Thoracic aorta (tissue), 2 donors: ENCODE measurements around the gene SPRED1. TPM values are rescaled to one million over a fixed set of nuclear protein-coding genes. Genes with fewer than 3 reads are reported as not detected.
"Not testable (repeated sequence)": the region's sequence is repeated elsewhere in the genome, so short reads cannot be mapped to it uniquely, and the experiment has no call there.

Source experiments
- ATAC-seq: fragments of 150-250 bp; one replicate; pipeline ENCODE4 v1.8.0; 2017; ENCODE audit warnings: low read depth; ENCODE audit not compliant: insufficient number of reproducible peaks, low FRiP score
- DNase-seq: peaks from one replicate; pipeline ENCODE4 v3.0.0-alpha.2; 2020; ENCODE audit warnings: low spot score
- H3K27ac ChIP-seq, 2 donors: fragments of 200-600 bp; sonication (generic); 1 replicate in 1 of 2; 2 replicates in 1 of 2; pipeline ENCODE4 v1.5.1; 2016; ENCODE audit warnings: mild to moderate bottlenecking in 2 of 2, moderate library complexity in 2 of 2
- H3K27me3 ChIP-seq: fragments of 200-600 bp; sonication (generic); replicated peaks from 2 replicates; pipeline ENCODE4 v1.6.0; 2016; ENCODE audit warnings: mild to moderate bottlenecking; ENCODE audit not compliant: insufficient read depth
- H3K36me3 ChIP-seq: fragments of 200-600 bp; sonication (generic); one replicate; pipeline ENCODE4 v1.5.1; 2016
- H3K4me1 ChIP-seq, 2 donors: fragments of 200-600 bp; sonication (generic); 1 replicate in 1 of 2; 2 replicates in 1 of 2; pipeline versions ENCODE4 v1.5.1 to v1.6.0; 2016; ENCODE audit warnings: low read depth in 2 of 2, mild to moderate bottlenecking in 1 of 2; ENCODE audit not compliant: control insufficient read depth in 1 of 2
- H3K4me3 ChIP-seq: fragments of 200-600 bp; sonication (generic); 2 replicates; pipeline ENCODE4 v1.5.1; 2016; ENCODE audit warnings: mild to moderate bottlenecking
- H3K9me3 ChIP-seq: fragments of 200-600 bp; sonication (generic); 2 replicates; pipeline ENCODE4 v1.5.1; 2016
- total RNA-seq, 2 donors: library from RNA; depleted of rRNA; stranded (reverse); fragments of >200 nt; gene quantifications; one replicate each; pipeline versions ENCODE4 v1.1.0 to v1.2.3, GENCODE V29; 2016
- TF ChIP-seq, protein P1 (sequence below): fragments of 200-600 bp; sonication (generic); IDR thresholded peaks from one replicate; pipeline ENCODE4 v1.5.1; 2019; ENCODE audit warnings: antibody characterized with exemption

SPRED1 gene
- total RNA-seq, 2 donors from 2014 or later: 24.6 to 49.5 TPM

DNA sequence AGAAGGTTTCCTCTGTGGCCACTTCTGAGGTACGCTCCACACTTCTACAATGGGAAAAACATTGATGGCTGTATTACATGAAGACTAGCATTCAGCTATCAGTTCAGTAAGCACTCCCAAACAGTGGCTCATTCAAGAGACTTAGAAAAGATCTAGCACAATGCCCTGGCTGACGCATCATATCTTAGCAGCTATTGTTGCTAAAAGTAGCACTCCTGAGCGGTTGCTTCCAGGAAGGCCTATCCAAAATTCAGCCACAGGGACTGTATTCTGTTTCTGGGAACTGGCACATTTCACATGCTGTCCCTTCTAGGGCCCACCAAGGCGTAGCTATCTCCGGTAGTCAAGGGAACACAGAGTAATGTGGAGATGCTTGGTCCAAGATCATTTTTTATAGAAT lies 21.2 kb upstream of the SPRED1 start:
- TF ChIP-seq, protein P1, sequence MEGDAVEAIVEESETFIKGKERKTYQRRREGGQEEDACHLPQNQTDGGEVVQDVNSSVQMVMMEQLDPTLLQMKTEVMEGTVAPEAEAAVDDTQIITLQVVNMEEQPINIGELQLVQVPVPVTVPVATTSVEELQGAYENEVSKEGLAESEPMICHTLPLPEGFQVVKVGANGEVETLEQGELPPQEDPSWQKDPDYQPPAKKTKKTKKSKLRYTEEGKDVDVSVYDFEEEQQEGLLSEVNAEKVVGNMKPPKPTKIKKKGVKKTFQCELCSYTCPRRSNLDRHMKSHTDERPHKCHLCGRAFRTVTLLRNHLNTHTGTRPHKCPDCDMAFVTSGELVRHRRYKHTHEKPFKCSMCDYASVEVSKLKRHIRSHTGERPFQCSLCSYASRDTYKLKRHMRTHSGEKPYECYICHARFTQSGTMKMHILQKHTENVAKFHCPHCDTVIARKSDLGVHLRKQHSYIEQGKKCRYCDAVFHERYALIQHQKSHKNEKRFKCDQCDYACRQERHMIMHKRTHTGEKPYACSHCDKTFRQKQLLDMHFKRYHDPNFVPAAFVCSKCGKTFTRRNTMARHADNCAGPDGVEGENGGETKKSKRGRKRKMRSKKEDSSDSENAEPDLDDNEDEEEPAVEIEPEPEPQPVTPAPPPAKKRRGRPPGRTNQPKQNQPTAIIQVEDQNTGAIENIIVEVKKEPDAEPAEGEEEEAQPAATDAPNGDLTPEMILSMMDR: no peak
- H3K27me3 ChIP-seq: no peaks in the 10 kb centered on the region
- DNase-seq (no peak), ATAC-seq (no peak)
- H3K27ac ChIP-seq: no peak overlapping the region
- H3K9me3 ChIP-seq: no peaks in the 10 kb centered on the region
- no peak overlapping the region for H3K4me3 ChIP-seq
- H3K4me1 ChIP-seq: no peaks in the 10 kb centered on the region
- no peaks in the 10 kb centered on the region for H3K36me3 ChIP-seq

DNA sequence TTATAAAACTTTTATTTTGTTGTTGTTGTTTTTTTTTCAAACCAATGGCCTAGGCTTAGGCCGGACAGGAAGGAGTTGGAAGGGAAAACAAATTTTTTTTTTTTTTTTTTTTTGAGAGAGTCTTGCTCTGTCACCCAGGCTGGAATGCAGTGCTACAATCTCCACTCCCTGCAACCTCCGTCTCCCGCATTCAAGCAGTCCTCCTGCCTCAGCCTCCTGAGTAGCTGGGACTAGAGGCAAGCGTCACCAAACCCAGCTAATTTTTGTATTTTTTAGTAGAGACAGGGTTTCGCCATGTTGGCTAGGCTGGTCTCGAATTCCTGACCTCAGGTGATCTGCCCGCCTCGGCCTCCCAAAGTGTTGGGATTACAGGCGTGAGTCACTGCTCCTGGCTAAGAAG lies 15.6 kb upstream of the SPRED1 start:
- not testable (repeated sequence) for DNase-seq, ATAC-seq, H3K27ac ChIP-seq, H3K4me3 ChIP-seq, H3K9me3 ChIP-seq, H3K27me3 ChIP-seq, H3K36me3 ChIP-seq, H3K4me1 ChIP-seq

DNA sequence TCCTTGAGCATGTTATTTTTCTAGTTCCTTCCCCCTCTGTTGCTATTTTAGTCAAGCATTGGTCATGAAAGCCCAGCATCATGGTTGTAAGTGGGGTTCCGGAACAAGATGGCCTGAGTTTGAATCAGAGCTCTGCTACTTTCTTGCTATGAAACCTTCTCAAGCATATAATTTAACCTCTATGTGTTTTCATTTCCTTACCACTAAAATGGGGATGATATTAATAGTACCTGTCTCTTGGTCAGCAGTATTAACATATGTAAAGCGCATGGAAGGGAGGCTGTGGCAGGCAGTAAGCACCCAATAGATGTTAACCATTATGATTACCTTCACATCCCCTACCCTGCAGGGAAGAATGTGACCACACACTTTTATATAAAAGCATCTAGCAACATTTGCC lies 14.3 kb upstream of the SPRED1 start:
- Histone ChIP-seq H3K27ac (no peak overlapping the region), H3K27me3 (no peaks in the 10 kb centered on the region), H3K4me1 (no peaks in the 10 kb centered on the region), H3K36me3 (no peaks in the 10 kb centered on the region), H3K4me3 (no peak overlapping the region), H3K9me3 (no peaks in the 10 kb centered on the region)
- ATAC-seq (no peak), DNase-seq (no peak)
- TF ChIP-seq, protein P1: no peak

DNA sequence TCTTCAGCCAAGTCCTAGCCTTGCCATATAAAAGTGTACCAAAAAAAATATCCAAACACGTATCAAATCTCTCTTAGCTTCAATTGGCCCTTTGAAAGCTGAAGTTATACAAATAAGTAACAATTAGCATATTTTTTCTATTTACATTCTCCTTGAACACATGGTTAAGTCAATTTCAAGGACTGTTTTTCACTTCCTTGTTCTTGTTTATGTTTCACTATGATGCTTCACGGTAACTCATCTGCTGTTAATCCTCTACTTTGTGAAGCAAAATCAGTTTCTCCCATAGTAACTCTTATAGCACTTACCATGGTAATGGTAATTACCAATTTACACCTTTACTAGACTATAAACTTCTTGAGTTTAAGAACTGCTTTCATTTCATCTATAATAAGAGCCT lies 10.6 kb upstream of the SPRED1 start:
- Histone ChIP-seq H3K36me3 (no peaks in the 10 kb centered on the region), H3K27me3 (no peaks in the 10 kb centered on the region), H3K27ac (no peak overlapping the region), H3K9me3 (no peaks in the 10 kb centered on the region), H3K4me3 (no peak overlapping the region), H3K4me1 (no peaks in the 10 kb centered on the region)
- ATAC-seq: no peak
- no peak for DNase-seq
- TF ChIP-seq, protein P1: no peak

- TF ChIP-seq, protein P1: no peak
Measured at GRCh38 chr15:38243278-38244055, 9.2 kb upstream of the SPRED1 start.

GRCh38 chr15:38247336-38247735 lies 5.3 kb upstream of the SPRED1 start:
- no peaks in the 10 kb centered on the region for H3K27me3 ChIP-seq
- H3K4me1 ChIP-seq: peaks cover 0 to 5% of the 10 kb centered on the region in 2 donors
- TF ChIP-seq, protein P1: no peak
- H3K4me3 ChIP-seq: no peak overlapping the region
- no peaks in the 10 kb centered on the region for H3K9me3 ChIP-seq
- ATAC-seq: no peak
- H3K36me3 ChIP-seq: no peaks in the 10 kb centered on the region
- H3K27ac ChIP-seq: no peak overlapping the region
- DNase-seq: no peak

More at GRCh38 chr15:38243278-38244055, 9.2 kb upstream of the SPRED1 start:
- H3K4me1 ChIP-seq: no peaks in the 10 kb centered on the region
- ATAC-seq (no peak), DNase-seq (no peak)
- H3K27ac ChIP-seq: no peak overlapping the region
- no peaks in the 10 kb centered on the region for H3K9me3 ChIP-seq
- no peak overlapping the region for H3K4me3 ChIP-seq
- H3K36me3 ChIP-seq: no peaks in the 10 kb centered on the region
- no peaks in the 10 kb centered on the region for H3K27me3 ChIP-seq
